Calu3 (cell line): ENCODE measurements around the gene SPHKAP. TPM values are rescaled to one million over a fixed set of nuclear protein-coding genes. Genes with fewer than 3 reads are reported as not detected.

Experiments
- BruUV-seq: library from RNA; stranded (reverse); fragments of 400-500 nt; replicated peaks from 2 replicates; lab custom pipeline; 2021; lab: Mats Ljungman, UMichigan
- CTCF ChIA-PET: fragments of 300-600 bp; sonication (Branson Sonifier 250); formaldehyde crosslinking; loops from one replicate; lab custom pipeline; 2022; ENCODE audit warnings: antibody characterized with exemption; lab: Charles Lee
- DNase-seq: peaks from one replicate; pipeline ENCODE4 v3.0.0; 2022
- H3K27ac Mint-ChIP-seq: one replicate; pipeline ENCODE4 v1.8.0; 2022; ENCODE audit warnings: mixed read lengths; ENCODE audit not compliant: unreplicated experiment
- H3K27me3 Mint-ChIP-seq: one replicate; pipeline ENCODE4 v1.8.0; 2022; ENCODE audit warnings: mixed read lengths; ENCODE audit not compliant: unreplicated experiment
- H3K36me3 Mint-ChIP-seq: one replicate; pipeline ENCODE4 v1.8.0; 2022; ENCODE audit warnings: mild to moderate bottlenecking, moderate library complexity, mixed read lengths; ENCODE audit not compliant: insufficient read depth, unreplicated experiment
- H3K4me1 Mint-ChIP-seq: one replicate; pipeline ENCODE4 v1.8.0; 2022; ENCODE audit warnings: mild to moderate bottlenecking, low read depth, mixed read lengths; ENCODE audit not compliant: unreplicated experiment
- H3K4me3 Mint-ChIP-seq: one replicate; pipeline ENCODE4 v1.8.0; 2022; ENCODE audit warnings: mild to moderate bottlenecking, low read depth, moderate library complexity, mixed read lengths; ENCODE audit not compliant: unreplicated experiment
- H3K9me3 Mint-ChIP-seq: one replicate; pipeline ENCODE4 v1.8.0; 2022; ENCODE audit warnings: low read depth, mixed read lengths; ENCODE audit not compliant: unreplicated experiment
- intact Hi-C: fragments of 100-400 bp; cut with micrococcal nuclease; formaldehyde crosslinking; loops from one replicate; pipeline ENCODE4 v1.10.0; 2022; ENCODE audit not compliant: unreplicated experiment
- total RNA-seq: library from RNA; stranded (reverse); gene quantifications from 2 replicates; pipeline ENCODE4 v1.2.3, GENCODE V29; 2022
- TF ChIP-seq, protein P1 (sequence below): fragments of 200-600 bp; IDR thresholded peaks from one replicate; pipeline ENCODE4 v1.8.0; 2022; ENCODE audit warnings: antibody characterized with exemption; ENCODE audit not compliant: unreplicated experiment

The SPHKAP gene
- total RNA-seq, 1 experiment from 2014 or later: not detected

GRCh38 chr2:228064796-228065315 lies 116.6 kb downstream of the SPHKAP start:
- TF ChIP-seq, protein P1, sequence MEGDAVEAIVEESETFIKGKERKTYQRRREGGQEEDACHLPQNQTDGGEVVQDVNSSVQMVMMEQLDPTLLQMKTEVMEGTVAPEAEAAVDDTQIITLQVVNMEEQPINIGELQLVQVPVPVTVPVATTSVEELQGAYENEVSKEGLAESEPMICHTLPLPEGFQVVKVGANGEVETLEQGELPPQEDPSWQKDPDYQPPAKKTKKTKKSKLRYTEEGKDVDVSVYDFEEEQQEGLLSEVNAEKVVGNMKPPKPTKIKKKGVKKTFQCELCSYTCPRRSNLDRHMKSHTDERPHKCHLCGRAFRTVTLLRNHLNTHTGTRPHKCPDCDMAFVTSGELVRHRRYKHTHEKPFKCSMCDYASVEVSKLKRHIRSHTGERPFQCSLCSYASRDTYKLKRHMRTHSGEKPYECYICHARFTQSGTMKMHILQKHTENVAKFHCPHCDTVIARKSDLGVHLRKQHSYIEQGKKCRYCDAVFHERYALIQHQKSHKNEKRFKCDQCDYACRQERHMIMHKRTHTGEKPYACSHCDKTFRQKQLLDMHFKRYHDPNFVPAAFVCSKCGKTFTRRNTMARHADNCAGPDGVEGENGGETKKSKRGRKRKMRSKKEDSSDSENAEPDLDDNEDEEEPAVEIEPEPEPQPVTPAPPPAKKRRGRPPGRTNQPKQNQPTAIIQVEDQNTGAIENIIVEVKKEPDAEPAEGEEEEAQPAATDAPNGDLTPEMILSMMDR: no peak
- CTCF ChIA-PET: no interaction called here
- no TSS peak for BruUV-seq
- Mint-ChIP-seq H3K9me3 (no peaks in the 10 kb centered on the region), H3K36me3 (no peaks in the 10 kb centered on the region), H3K27ac (no peak overlapping the region), H3K27me3 (peaks cover 25% of the 10 kb centered on the region), H3K4me3 (no peak overlapping the region), H3K4me1 (no peaks in the 10 kb centered on the region)
- intact Hi-C loops: no loop called here
- no peak for DNase-seq

- H3K27ac Mint-ChIP-seq: no peak overlapping the region
- no TSS peak for BruUV-seq
- H3K4me1 Mint-ChIP-seq: no peaks in the 10 kb centered on the region
- peaks cover 25% of the 10 kb centered on the region for H3K27me3 Mint-ChIP-seq
- intact Hi-C loops: no loop called here
- CTCF ChIA-PET: no interaction called here
- no peaks in the 10 kb centered on the region for H3K36me3 Mint-ChIP-seq
- no peaks in the 10 kb centered on the region for H3K9me3 Mint-ChIP-seq
- TF ChIP-seq, protein P1: no peak
- DNase-seq: no peak
- H3K4me3 Mint-ChIP-seq: no peak overlapping the region
Measured at GRCh38 chr2:228064024-228064423, 117.5 kb downstream of the SPHKAP start.

GRCh38 chr2:228063558-228063957 lies 117.9 kb downstream of the SPHKAP start:
- peaks cover 26% of the 10 kb centered on the region for H3K27me3 Mint-ChIP-seq
- no peaks in the 10 kb centered on the region for H3K36me3 Mint-ChIP-seq
- intact Hi-C loops: no loop called here
- H3K9me3 Mint-ChIP-seq: no peaks in the 10 kb centered on the region
- H3K4me3 Mint-ChIP-seq: no peak overlapping the region
- no peak overlapping the region for H3K27ac Mint-ChIP-seq
- TF ChIP-seq, protein P1: no peak
- no TSS peak for BruUV-seq
- H3K4me1 Mint-ChIP-seq: no peaks in the 10 kb centered on the region
- CTCF ChIA-PET: no interaction called here
- DNase-seq: no peak

DNA sequence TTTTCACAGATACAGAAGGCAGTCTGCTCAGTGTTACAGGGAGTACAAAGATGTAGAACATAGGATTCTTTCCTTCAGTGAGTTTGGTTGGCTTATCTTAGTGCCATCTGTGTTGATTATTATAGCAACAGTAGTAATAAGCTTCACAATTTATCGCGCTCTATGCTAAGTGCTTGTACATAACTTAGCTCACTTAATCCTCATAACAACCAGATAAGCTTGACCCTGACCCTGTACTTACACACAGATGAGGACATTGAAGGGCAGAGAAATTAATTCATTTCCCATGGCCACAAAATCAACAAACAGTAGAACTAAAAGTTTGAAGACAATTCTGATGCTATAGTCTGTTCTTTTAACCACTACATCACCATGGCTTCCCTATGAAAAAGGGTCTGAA lies 121.8 kb downstream of the SPHKAP start:
- TF ChIP-seq, protein P1: no peak
- no TSS peak for BruUV-seq
- intact Hi-C loops: no loop called here
- Mint-ChIP-seq H3K4me1 (no peaks in the 10 kb centered on the region), H3K36me3 (no peaks in the 10 kb centered on the region), H3K9me3 (no peaks in the 10 kb centered on the region), H3K27ac (no peak overlapping the region), H3K27me3 (peaks cover 14% of the 10 kb centered on the region), H3K4me3 (no peak overlapping the region)
- no peak for DNase-seq
- CTCF ChIA-PET: interaction anchor here (0.7 kb wide), 1 partner anchor 456 kb away, joined by 3 read pairs; no protein-coding TSS in a partner anchor
